Liver (tissue), 9 donors: Measurements from ENCODE around the gene VWCE. TPM values are rescaled to one million over a fixed set of nuclear protein-coding genes. Genes with fewer than 3 reads are reported as not detected.

Experiments used
- DNase-seq: peaks from one replicate; pipeline ENCODE4 v3.0.0-alpha.2; 2017; ENCODE audit warnings: low spot score
- H3K27ac ChIP-seq, 2 donors: one replicate each; pipeline ENCODE4 v1.7.0; 2013; ENCODE audit warnings: inconsistent platforms in 2 of 2, low read length in 2 of 2, control low read depth in 1 of 2, low read depth in 1 of 2, mild to moderate bottlenecking in 1 of 2
- H3K27me3 ChIP-seq, 4 donors: one replicate each; pipeline versions ENCODE4 v1.6.1 to v1.7.0; 2013; ENCODE audit warnings: low read length in 3 of 4, inconsistent platforms in 1 of 4, mild to moderate bottlenecking in 1 of 4, moderate library complexity in 1 of 4; ENCODE audit not compliant: control insufficient read depth in 4 of 4, insufficient read depth in 4 of 4
- H3K36me3 ChIP-seq, 4 donors: one replicate each; pipeline versions ENCODE4 v1.6.1 to v1.7.0; 2013; ENCODE audit warnings: low read length in 3 of 4, mild to moderate bottlenecking in 3 of 4, low read depth in 1 of 4, moderate library complexity in 1 of 4; ENCODE audit not compliant: control insufficient read depth in 4 of 4, insufficient read depth in 3 of 4
- H3K4me1 ChIP-seq, 4 donors: one replicate each; pipeline versions ENCODE4 v1.6.1 to v1.7.0; 2013; ENCODE audit warnings: low read length in 3 of 4, mild to moderate bottlenecking in 3 of 4, moderate library complexity in 1 of 4; ENCODE audit not compliant: control insufficient read depth in 4 of 4, insufficient read depth in 4 of 4
- H3K4me3 ChIP-seq, 3 donors: one replicate each; pipeline versions ENCODE4 v1.6.1 to v1.7.0; 2013; ENCODE audit warnings: low read length in 3 of 3, control low read depth in 1 of 3, low read depth in 1 of 3, mild to moderate bottlenecking in 1 of 3
- H3K9ac ChIP-seq, 2 donors: one replicate each; pipeline ENCODE4 v1.7.0; 2013; ENCODE audit warnings: low read length in 2 of 2, mild to moderate bottlenecking in 2 of 2, moderate library complexity in 2 of 2, control low read depth in 1 of 2, low read depth in 1 of 2
- H3K9me3 ChIP-seq, 4 donors: one replicate each; pipeline versions ENCODE4 v1.6.1 to v1.7.0; 2013; ENCODE audit warnings: low read length in 3 of 4; ENCODE audit not compliant: control insufficient read depth in 4 of 4
- EGR1 ChIP-seq, 2 donors: IDR thresholded peaks; 2 replicates each; pipeline ENCODE4 v1.6.1; 2016 to 2018; ENCODE audit warnings: antibody characterized with exemption in 2 of 2, low read depth in 2 of 2
- FOXA1 ChIP-seq: IDR thresholded peaks from 2 replicates; pipeline ENCODE4 v1.6.1; 2016; ENCODE audit warnings: antibody characterized with exemption
- FOXA2 ChIP-seq: IDR thresholded peaks from 2 replicates; pipeline ENCODE4 v1.6.1; 2016; ENCODE audit warnings: antibody characterized with exemption
- HNF4A ChIP-seq, 2 donors: conservative IDR thresholded peaks; 2 replicates each; pipeline ENCODE4 v1.6.1; 2016; ENCODE audit warnings: antibody characterized with exemption in 2 of 2, mild to moderate bottlenecking in 2 of 2
- HNF4G ChIP-seq: IDR thresholded peaks from 2 replicates; pipeline ENCODE4 v1.6.1; 2016; ENCODE audit warnings: antibody characterized with exemption
- JUND ChIP-seq, 2 donors: IDR thresholded peaks; 2 replicates each; pipeline ENCODE4 v1.6.1; 2016; ENCODE audit warnings: antibody characterized with exemption in 2 of 2
- NR2F2 ChIP-seq: IDR thresholded peaks from 2 replicates; pipeline ENCODE4 v1.6.1; 2016; ENCODE audit warnings: antibody characterized with exemption
- RAD21 ChIP-seq, 2 donors: IDR thresholded peaks; 2 replicates each; pipeline ENCODE4 v1.6.1; 2016; ENCODE audit warnings: antibody characterized with exemption in 2 of 2, mild to moderate bottlenecking in 2 of 2
- RXRA ChIP-seq, 2 donors: IDR thresholded peaks; 2 replicates each; pipeline ENCODE4 v1.6.1; 2017 to 2018; ENCODE audit warnings: antibody characterized with exemption in 2 of 2, mild to moderate bottlenecking in 1 of 2
- SP1 ChIP-seq: IDR thresholded peaks from 2 replicates; pipeline ENCODE4 v1.6.1; 2018; ENCODE audit warnings: antibody characterized with exemption, mild to moderate bottlenecking
- TAF1 ChIP-seq: conservative IDR thresholded peaks from 2 replicates; pipeline ENCODE4 v1.6.1; 2016; ENCODE audit warnings: antibody characterized with exemption, mild to moderate bottlenecking
- YY1 ChIP-seq: IDR thresholded peaks from 2 replicates; pipeline ENCODE4 v1.6.1; 2016; ENCODE audit warnings: antibody characterized with exemption, mild to moderate bottlenecking
- ZBTB33 ChIP-seq: IDR thresholded peaks from 2 replicates; pipeline ENCODE4 v1.6.1; 2016; ENCODE audit warnings: antibody characterized with exemption
- WGBS: extraction: QIAGEN DNeasy Blood & Tissue Kit; methylation state at CpG from one replicate; pipeline ENCODE4 v1.1.7; 2013; 5-methylcytosine and 5-hydroxymethylcytosine counted together
- polyA plus RNA-seq, 2 donors: library from polyadenylated mRNA; stranded (reverse) in 1 of 2; unstranded in 1 of 2; fragments of 200-250 nt in 1 of 2; fragments of >200 nt in 1 of 2; fragmentation: Nextera tagmentation in 1 of 2; extraction: Ambion mirVana in 1 of 2; gene quantifications; one replicate each; pipeline versions ENCODE4 v1.2.1 to v1.2.3, GENCODE V29; 2013 to 2015
- total RNA-seq, 2 donors: library from RNA; depleted of rRNA; stranded (reverse); fragments of >200 nt; gene quantifications; one replicate each; pipeline ENCODE4 v1.2.3, GENCODE V29; 2014
- TF ChIP-seq, protein P1 (sequence below): IDR thresholded peaks from 2 replicates; pipeline ENCODE4 v1.6.1; 2016; ENCODE audit warnings: antibody characterized with exemption, mild to moderate bottlenecking
- TF ChIP-seq, protein P2 (sequence below): fragments of 150-350 bp; IDR thresholded peaks from 2 replicates; pipeline ENCODE4 v1.5.1; 2017; ENCODE audit warnings: improper control_type of control experiment, low read depth, low read length; ENCODE audit not compliant: missing input control
- donor health status: healthy.
- donor health status: healthy.
- donor health status: healthy.
- donor health status: healthy.
- donor health status: healthy.

Gene VWCE
- total RNA-seq (1 to 10 TPM; 1.9 to 3.3 TPM), polyA plus RNA-seq (1 to 10 TPM; 2.2 to 6.0 TPM)

- Histone ChIP-seq H3K27me3 (no peaks in the 10 kb centered on the region), H3K9ac (peak within 1 kb of the TSS; percentile 62 to 64), H3K36me3 (peaks cover 0 to 7% (median 4%) of the 10 kb centered on the region in 4 donors), H3K4me1 (peaks cover 3 to 43% (median 27%) of the 10 kb centered on the region in 4 donors), H3K27ac (peak within 1 kb of the TSS; percentile 1 to 74), H3K9me3 (no peaks in the 10 kb centered on the region), H3K4me3 (peak within 1 kb of the TSS; percentile 35 to 78 (median 65))
- under 1% methylated on average over 97 of the region's 97 CpGs for WGBS
- DNase-seq = peak; percentile 83
- TF ChIP-seq SP1 = no peak
- peak; percentile 46 to 52 for TF ChIP-seq RAD21 (IDR thresholded peaks at IDR 0.05)
- no peak for TF ChIP-seq HNF4G
- peak in 1 of 2 donors; percentile 46 for TF ChIP-seq HNF4A (conservative IDR thresholded peaks at IDR 0.05)
- no peak for TF ChIP-seq FOXA1
- no peak for TF ChIP-seq JUND (IDR thresholded peaks at IDR 0.05)
- TF ChIP-seq, protein P1, sequence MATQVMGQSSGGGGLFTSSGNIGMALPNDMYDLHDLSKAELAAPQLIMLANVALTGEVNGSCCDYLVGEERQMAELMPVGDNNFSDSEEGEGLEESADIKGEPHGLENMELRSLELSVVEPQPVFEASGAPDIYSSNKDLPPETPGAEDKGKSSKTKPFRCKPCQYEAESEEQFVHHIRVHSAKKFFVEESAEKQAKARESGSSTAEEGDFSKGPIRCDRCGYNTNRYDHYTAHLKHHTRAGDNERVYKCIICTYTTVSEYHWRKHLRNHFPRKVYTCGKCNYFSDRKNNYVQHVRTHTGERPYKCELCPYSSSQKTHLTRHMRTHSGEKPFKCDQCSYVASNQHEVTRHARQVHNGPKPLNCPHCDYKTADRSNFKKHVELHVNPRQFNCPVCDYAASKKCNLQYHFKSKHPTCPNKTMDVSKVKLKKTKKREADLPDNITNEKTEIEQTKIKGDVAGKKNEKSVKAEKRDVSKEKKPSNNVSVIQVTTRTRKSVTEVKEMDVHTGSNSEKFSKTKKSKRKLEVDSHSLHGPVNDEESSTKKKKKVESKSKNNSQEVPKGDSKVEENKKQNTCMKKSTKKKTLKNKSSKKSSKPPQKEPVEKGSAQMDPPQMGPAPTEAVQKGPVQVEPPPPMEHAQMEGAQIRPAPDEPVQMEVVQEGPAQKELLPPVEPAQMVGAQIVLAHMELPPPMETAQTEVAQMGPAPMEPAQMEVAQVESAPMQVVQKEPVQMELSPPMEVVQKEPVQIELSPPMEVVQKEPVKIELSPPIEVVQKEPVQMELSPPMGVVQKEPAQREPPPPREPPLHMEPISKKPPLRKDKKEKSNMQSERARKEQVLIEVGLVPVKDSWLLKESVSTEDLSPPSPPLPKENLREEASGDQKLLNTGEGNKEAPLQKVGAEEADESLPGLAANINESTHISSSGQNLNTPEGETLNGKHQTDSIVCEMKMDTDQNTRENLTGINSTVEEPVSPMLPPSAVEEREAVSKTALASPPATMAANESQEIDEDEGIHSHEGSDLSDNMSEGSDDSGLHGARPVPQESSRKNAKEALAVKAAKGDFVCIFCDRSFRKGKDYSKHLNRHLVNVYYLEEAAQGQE = no peak
- peak; percentile 16 for TF ChIP-seq YY1
- no peak for TF ChIP-seq RXRA (IDR thresholded peaks at IDR 0.05)
- no peak for TF ChIP-seq NR2F2
- TF ChIP-seq TAF1 = no peak
- no peak for TF ChIP-seq EGR1 (IDR thresholded peaks at IDR 0.05; ENCODE audit: low read depth in 2 of 2)
- TF ChIP-seq, protein P2, sequence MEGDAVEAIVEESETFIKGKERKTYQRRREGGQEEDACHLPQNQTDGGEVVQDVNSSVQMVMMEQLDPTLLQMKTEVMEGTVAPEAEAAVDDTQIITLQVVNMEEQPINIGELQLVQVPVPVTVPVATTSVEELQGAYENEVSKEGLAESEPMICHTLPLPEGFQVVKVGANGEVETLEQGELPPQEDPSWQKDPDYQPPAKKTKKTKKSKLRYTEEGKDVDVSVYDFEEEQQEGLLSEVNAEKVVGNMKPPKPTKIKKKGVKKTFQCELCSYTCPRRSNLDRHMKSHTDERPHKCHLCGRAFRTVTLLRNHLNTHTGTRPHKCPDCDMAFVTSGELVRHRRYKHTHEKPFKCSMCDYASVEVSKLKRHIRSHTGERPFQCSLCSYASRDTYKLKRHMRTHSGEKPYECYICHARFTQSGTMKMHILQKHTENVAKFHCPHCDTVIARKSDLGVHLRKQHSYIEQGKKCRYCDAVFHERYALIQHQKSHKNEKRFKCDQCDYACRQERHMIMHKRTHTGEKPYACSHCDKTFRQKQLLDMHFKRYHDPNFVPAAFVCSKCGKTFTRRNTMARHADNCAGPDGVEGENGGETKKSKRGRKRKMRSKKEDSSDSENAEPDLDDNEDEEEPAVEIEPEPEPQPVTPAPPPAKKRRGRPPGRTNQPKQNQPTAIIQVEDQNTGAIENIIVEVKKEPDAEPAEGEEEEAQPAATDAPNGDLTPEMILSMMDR = no peak
Observed at GRCh38 chr11:61294717-61295595, at the start of gene VWCE. VWCE (minus strand) TSS chr11:61295316; CDS start chr11:61295037, 279 bp downstream.

- H3K9me3 ChIP-seq = no peaks in the 10 kb centered on the region
- peaks cover 2 to 68% (median 35%) of the 10 kb centered on the region in 4 donors for H3K36me3 ChIP-seq
- WGBS = 86% methylated on average over 29 of the region's 29 CpGs
- no peak overlapping the region for H3K27ac ChIP-seq
- no peak for DNase-seq
- H3K9ac ChIP-seq = no peak overlapping the region
- no peak overlapping the region for H3K4me3 ChIP-seq
- peaks cover 0 to 6% (median 0%) of the 10 kb centered on the region in 4 donors for H3K4me1 ChIP-seq
- H3K27me3 ChIP-seq = no peaks in the 10 kb centered on the region
- TF ChIP-seq FOXA2 (no peak), FOXA1 (no peak), RAD21 (IDR thresholded peaks at IDR 0.05) (no peak), NR2F2 (no peak), EGR1 (IDR thresholded peaks at IDR 0.05; ENCODE audit: low read depth in 2 of 2) (no peak), JUND (IDR thresholded peaks at IDR 0.05) (no peak), HNF4G (no peak), HNF4A (conservative IDR thresholded peaks at IDR 0.05) (no peak), TAF1 (no peak), ZBTB33 (no peak)
- TF ChIP-seq, protein P1 = no peak
Observed at GRCh38 chr11:61343792-61344745, 49.0 kb upstream of the VWCE start.
